ENCODE measurements around the gene CDKN2B. TPM values are rescaled to one million over a fixed set of nuclear protein-coding genes. Genes with fewer than 3 reads are reported as not detected.

CDKN2B gene
- total RNA-seq, 2 experiments from 2014 or later = not detected

- no peak overlapping the region for H3K27ac ChIP-seq (ENCODE audit: low read depth in 1 of 2, low read length in 2 of 2)
- no peak for TF ChIP-seq CTCF (IDR thresholded peaks at IDR 0.05)
- ATAC-seq (ENCODE audit: poor library complexity) = no peak
- no peaks in the 10 kb centered on the region for H3K4me1 ChIP-seq (ENCODE audit: insufficient read depth, low read length)
- Mint-ChIP-seq H3K9me3 (no peaks in the 10 kb centered on the region), H3K4me3 (no peak overlapping the region), H3K27ac (no peak overlapping the region), H3K36me3 (ENCODE audit: low read depth) (no peaks in the 10 kb centered on the region), H3K27me3 (peaks cover 7% of the 10 kb centered on the region), H3K4me1 (ENCODE audit: low read depth) (no peaks in the 10 kb centered on the region)
- no peak overlapping the region for H3K4me3 ChIP-seq (ENCODE audit: low read length)
- H3K36me3 ChIP-seq (ENCODE audit: insufficient read depth, low read length) = no peaks in the 10 kb centered on the region
- H3K27me3 ChIP-seq (ENCODE audit: control insufficient read depth in 1 of 2, insufficient read depth in 2 of 2, low read length in 2 of 2) = no peaks in the 10 kb centered on the region
- ChIA-PET CTCF (interaction anchor here (1.3 kb wide), 1 partner anchor 37 kb away, joined by 4 read pairs; the partner anchor contains the start of gene CDKN2B), POLR2A (interaction anchor here (0.6 kb wide), 1 partner anchor 99 kb away, joined by 4 read pairs; no protein-coding TSS in a partner anchor)
- intact Hi-C loops (cut with DNase I, micrococcal nuclease) = loop anchor here in 1 of 2 experiments (10.0 kb wide), 1 partner anchor 341 kb away; no protein-coding TSS in a partner anchor
- H3K9me3 ChIP-seq (ENCODE audit: control insufficient read depth in 1 of 2, insufficient read depth in 1 of 2, low read length in 2 of 2) = no peaks in the 10 kb centered on the region
- DNase-seq = peak in 1 of 14 experiments; percentile 37
These were observed 36.3 kb upstream of the CDKN2B start for GRCh38 chr9:22045423-22045822.

GRCh38 chr9:22044583-22044982 is 35.5 kb upstream of the CDKN2B start:
- Mint-ChIP-seq H3K27ac (no peak overlapping the region), H3K9me3 (no peaks in the 10 kb centered on the region), H3K27me3 (peaks cover 7% of the 10 kb centered on the region), H3K4me1 (ENCODE audit: low read depth) (no peaks in the 10 kb centered on the region), H3K36me3 (ENCODE audit: low read depth) (no peaks in the 10 kb centered on the region), H3K4me3 (no peak overlapping the region)
- H3K4me3 ChIP-seq (ENCODE audit: low read length) = no peak overlapping the region
- DNase-seq = no peak
- H3K27me3 ChIP-seq (ENCODE audit: control insufficient read depth in 1 of 2, insufficient read depth in 2 of 2, low read length in 2 of 2) = no peaks in the 10 kb centered on the region
- intact Hi-C loops (cut with DNase I, micrococcal nuclease) = loop anchor here in 1 of 2 experiments (10.0 kb wide), 1 partner anchor 340 kb away; no protein-coding TSS in a partner anchor
- TF ChIP-seq CTCF (IDR thresholded peaks at IDR 0.05) = no peak
- H3K27ac ChIP-seq (ENCODE audit: low read depth in 1 of 2, low read length in 2 of 2) = no peak overlapping the region
- no peak for ATAC-seq (ENCODE audit: poor library complexity)
- POLR2A ChIA-PET = interaction anchor here (0.8 kb wide), 1 partner anchor 703 kb away, joined by 3 read pairs; no protein-coding TSS in a partner anchor
- CTCF ChIA-PET = no interaction called here
- H3K9me3 ChIP-seq (ENCODE audit: control insufficient read depth in 1 of 2, insufficient read depth in 1 of 2, low read length in 2 of 2) = no peaks in the 10 kb centered on the region
- no peaks in the 10 kb centered on the region for H3K36me3 ChIP-seq (ENCODE audit: insufficient read depth, low read length)
- H3K4me1 ChIP-seq (ENCODE audit: insufficient read depth, low read length) = no peaks in the 10 kb centered on the region

GRCh38 chr9:22043928-22044327 is 34.8 kb upstream of the CDKN2B start:
- Histone ChIP-seq H3K9me3 (ENCODE audit: control insufficient read depth in 1 of 2, insufficient read depth in 1 of 2, low read length in 2 of 2) (no peaks in the 10 kb centered on the region), H3K27ac (ENCODE audit: low read depth in 1 of 2, low read length in 2 of 2) (no peak overlapping the region), H3K4me1 (ENCODE audit: insufficient read depth, low read length) (no peaks in the 10 kb centered on the region), H3K36me3 (ENCODE audit: insufficient read depth, low read length) (no peaks in the 10 kb centered on the region), H3K4me3 (ENCODE audit: low read length) (no peak overlapping the region), H3K27me3 (ENCODE audit: control insufficient read depth in 1 of 2, insufficient read depth in 2 of 2, low read length in 2 of 2) (no peaks in the 10 kb centered on the region)
- DNase-seq = no peak
- intact Hi-C loops (cut with DNase I, micrococcal nuclease) = loop anchor here in 1 of 2 experiments (10.0 kb wide), 1 partner anchor 339 kb away; no protein-coding TSS in a partner anchor
- ChIA-PET CTCF (no interaction called here), POLR2A (no interaction called here)
- Mint-ChIP-seq H3K27ac (no peak overlapping the region), H3K27me3 (peaks cover 7% of the 10 kb centered on the region), H3K9me3 (no peaks in the 10 kb centered on the region), H3K36me3 (ENCODE audit: low read depth) (no peaks in the 10 kb centered on the region), H3K4me1 (ENCODE audit: low read depth) (no peaks in the 10 kb centered on the region), H3K4me3 (no peak overlapping the region)
- TF ChIP-seq CTCF (IDR thresholded peaks at IDR 0.05) = no peak
- ATAC-seq (ENCODE audit: poor library complexity) = no peak

Measured in CD4-positive, alpha-beta T cell (primary cell).